Measurements from ENCODE around the gene GSG1L.

GSG1L gene

GRCh38 chr16:28091656-28092055, 28.1 kb upstream of the GSG1L start:
- no peak for DNase-seq (ENCODE audit: low read depth in 2 of 2)

DNA sequence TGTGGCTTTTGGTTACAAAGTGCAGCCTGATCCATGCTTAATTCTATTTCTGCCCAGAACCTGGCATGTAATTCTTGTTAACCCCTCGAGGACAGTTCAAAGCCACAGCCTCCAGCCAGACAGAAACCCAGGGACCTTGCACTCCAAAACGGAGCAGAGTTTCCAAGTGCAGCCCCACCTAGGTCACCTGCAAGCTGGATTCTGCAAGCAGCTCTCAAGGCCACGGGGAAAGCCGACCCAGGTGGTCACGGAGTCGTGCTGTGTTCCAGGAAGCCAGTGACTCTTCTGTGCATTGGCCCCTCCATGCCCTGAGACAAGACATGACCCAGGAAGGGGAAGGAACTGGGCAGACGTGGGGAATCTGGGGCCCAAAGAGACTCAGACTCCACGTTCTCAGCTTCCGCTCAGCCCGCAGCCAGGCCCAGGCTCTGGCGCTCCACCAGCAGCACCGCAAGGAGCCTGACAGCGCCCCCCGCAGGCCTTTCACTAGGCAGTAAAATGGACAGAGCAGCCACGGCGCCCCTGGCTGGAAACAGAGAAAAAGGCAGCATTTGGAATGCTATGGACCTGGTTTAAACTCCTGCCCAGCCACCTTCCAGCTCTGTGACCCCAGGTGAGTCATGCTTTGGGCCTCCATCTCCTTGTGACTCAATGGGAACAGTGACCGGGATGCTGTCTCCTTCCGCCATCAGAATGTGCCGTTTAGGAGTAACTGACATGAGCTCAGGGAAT, 27.3 kb upstream of the GSG1L start:
- no peak for DNase-seq (ENCODE audit: low read depth in 2 of 2)

DNA sequence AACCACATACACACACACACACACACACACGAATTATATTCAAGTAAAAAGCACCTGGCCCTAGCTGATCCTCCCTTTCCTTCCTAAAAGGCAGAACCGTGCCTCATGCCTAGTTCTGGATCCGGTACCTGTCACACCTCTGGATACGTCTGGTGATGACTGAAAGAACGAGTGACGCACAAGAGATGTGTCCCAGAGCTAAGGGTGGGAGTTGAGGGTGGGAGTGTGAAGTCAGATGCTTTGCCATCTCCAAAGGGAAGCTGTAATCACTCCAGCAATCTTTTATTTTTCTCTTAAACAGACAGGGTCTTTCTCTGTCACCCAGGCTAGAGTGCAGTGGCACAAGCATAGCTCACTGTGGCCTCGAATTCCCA, 26.5 kb upstream of the GSG1L start:
- no peak for DNase-seq (ENCODE audit: low read depth in 2 of 2)

DNA sequence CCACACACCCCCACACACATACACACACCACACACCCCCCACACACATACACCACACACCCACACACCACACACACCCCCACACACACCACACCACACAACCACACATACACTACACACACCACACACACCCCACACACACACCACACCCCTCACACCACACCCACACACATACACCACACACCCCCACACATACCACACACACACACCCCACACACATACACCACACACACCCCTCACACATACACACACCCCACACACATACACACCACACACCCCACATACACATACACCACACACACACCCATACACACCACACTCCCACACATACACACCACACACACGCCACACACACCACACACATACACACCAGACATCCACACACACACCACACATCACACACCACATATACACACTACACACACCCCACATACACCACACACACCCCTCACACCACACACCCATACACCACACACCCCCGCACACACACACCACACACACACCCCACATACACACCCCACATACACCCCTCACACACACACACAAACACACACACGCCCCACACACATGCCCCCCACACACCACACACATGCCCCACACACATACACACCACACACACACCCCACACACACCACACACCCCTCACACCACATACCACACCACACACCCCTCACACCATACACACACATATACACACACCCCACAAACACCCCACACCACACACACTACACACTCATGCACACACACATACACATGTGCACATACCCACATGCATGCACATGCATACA, 25.9 kb upstream of the GSG1L start:
- DNase-seq (ENCODE audit: low read depth in 2 of 2): no peak

- DNase-seq (ENCODE audit: low read depth in 2 of 2): no peak
Measured at GRCh38 chr16:28087675-28088300, 24.3 kb upstream of the GSG1L start.

- no peak for DNase-seq (ENCODE audit: low read depth in 2 of 2)
Measured at GRCh38 chr16:28087140-28087660, 23.7 kb upstream of the GSG1L start.

- DNase-seq (ENCODE audit: low read depth in 2 of 2): no peak
Measured at GRCh38 chr16:28086186-28087139, 22.9 kb upstream of the GSG1L start.

GRCh38 chr16:28085389-28086171, 22.1 kb upstream of the GSG1L start:
- DNase-seq (ENCODE audit: low read depth in 2 of 2): no peak

DNA sequence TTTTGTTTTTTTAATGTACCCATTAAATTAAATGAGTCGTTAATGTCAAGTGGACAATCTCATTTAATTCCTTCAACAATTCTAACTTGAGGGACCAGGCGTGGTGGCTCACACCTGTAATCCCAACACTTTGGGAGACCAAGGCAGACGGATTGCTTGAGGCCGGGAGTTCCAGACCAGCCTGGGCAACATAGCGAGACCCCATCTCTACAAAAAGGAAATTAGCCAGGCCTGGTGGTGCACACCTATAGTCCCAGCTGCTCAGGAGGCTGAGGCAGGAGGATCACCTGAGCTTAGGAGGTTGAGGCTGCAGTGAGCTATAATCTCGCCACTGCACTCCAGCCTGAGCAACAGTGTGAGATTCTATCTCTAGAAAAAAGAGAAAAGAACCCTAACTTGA, 20.7 kb upstream of the GSG1L start:
- no peak for DNase-seq (ENCODE audit: low read depth in 2 of 2)

DNA sequence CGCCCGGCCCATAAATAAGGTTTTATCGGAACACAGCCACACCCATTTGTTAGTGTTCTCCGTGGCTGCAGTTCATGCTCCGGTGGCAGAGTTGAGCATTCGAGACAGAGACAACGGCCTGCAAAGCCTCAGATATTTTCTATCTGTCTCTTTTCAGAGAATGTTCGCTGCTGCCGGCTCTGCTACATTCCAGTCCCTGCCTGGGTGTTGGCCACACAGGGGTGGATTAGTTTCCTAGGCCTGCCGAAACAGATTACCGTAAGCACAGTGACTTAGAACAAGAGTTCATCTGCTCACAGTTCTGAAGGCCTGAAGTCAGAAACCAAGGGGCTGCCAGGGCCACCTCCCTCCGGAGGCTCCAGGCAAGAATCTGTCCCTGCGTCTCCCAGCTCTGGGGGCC, 19.1 kb upstream of the GSG1L start:
- DNase-seq (ENCODE audit: low read depth in 2 of 2): no peak

- DNase-seq (ENCODE audit: low read depth in 2 of 2): no peak
Measured at GRCh38 chr16:28081391-28081968, 18.0 kb upstream of the GSG1L start.

DNA sequence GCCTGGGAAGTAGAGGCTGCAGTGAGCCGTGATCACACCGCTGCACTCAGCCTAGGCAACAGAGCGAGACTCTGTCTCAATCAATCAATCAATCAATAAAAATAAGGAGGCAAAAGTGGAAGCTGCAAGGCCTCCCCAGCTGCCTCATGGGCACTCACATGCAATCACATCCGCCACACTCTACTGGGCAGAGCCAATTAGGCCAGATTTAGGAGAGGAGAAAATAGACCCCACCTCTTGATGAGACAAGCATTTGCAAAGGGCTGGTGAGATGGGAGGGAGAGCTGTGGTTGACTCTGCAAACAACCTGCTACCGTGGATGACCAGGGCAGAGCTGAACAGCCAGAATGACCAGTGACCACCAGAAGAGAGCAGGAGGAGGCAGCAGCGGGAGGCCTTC, 14.7 kb upstream of the GSG1L start:
- no peak for DNase-seq (ENCODE audit: low read depth in 2 of 2)

DNA sequence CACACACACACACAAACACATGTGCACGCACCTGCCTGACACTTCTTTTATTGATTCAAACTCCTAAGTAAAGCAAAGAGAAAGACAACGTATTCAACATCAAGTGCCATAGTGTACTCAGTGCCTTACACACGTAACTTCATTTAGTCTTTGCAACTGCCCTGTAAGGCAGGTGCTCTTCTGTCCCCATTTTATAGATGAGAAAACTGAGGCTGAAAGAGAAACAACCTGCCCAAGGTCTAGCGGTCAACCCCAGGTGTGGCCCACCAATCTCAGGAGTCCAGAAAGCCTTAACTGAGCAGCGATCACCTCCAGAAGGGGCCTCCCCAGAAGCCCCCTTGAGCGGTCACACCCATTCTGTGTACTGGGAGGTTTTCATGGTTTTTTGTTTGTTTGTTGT, 10.3 kb upstream of the GSG1L start:
- no peak for DNase-seq (ENCODE audit: low read depth in 2 of 2)

GRCh38 chr16:28072087-28072486, 8.6 kb upstream of the GSG1L start:
- no peak for DNase-seq (ENCODE audit: low read depth in 2 of 2)

- no peak for DNase-seq (ENCODE audit: low read depth in 2 of 2)
Measured at GRCh38 chr16:28069971-28070794, 6.7 kb upstream of the GSG1L start.

GRCh38 chr16:28068976-28069375, 5.5 kb upstream of the GSG1L start:
- DNase-seq (ENCODE audit: low read depth in 2 of 2): no peak

DNA sequence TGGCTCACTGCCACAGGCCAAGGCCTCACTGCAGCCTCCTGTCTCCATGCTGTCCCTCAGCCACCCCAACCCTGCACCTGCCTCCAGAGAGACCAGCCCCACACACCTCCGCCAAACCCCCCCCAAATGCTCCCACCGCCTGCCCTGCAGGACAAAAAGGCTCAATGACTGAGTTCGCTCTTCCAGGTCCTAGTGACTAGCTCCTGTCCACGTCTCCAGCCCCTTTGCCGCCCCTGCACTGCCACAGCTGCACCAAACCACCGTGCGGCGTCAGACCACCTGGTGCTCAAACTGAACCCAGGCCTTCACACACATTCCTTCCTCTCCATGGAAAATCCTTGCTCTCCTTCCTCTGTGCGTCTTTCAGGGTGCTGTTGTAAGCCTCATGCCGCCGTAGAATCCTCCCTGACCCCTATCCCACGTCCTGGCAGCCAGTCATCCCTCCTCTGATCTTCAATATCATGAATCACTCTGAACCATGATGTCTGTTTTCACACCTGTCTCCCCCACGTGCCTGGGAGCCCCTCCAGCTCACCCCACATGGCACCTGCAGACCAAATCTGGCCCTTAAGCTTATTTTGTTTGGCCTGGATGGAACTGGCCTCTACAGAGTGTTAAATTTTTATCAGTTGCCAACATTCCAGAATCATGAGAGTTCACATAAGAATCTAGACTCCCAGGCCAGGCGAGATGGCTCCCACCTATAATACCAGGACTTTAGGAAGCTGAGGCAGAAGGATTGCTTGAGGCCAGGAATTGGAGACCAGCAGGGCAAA, 4.3 kb upstream of the GSG1L start:
- DNase-seq (ENCODE audit: low read depth in 2 of 2): no peak

- DNase-seq (ENCODE audit: low read depth in 2 of 2): no peak
Measured at GRCh38 chr16:28064706-28065249, 1.3 kb upstream of the GSG1L start.

All from stimulated activated CD8-positive, alpha-beta memory T cell treated with anti-CD3 and anti-CD28 coated beads, Interleukin-2, amount 100 ng/mL, for 1 hour (primary cell).